Spleen (tissue), 11 donors: Measurements from ENCODE around the gene LRAT. TPM values are rescaled to one million over a fixed set of nuclear protein-coding genes. Genes with fewer than 3 reads are reported as not detected.

Source experiments
- DNase-seq: peaks from one replicate; pipeline ENCODE4 v3.0.0-alpha.2; 2020
- H3K27ac ChIP-seq, 8 donors: fragments of 200-600 bp; sonication (generic) in 7 of 8; 1 replicate in 4 of 8; 2 replicates in 4 of 8; pipeline versions ENCODE4 v1.5.0 to v1.8.0; 2016 to 2021; ENCODE audit warnings: inconsistent platforms in 4 of 8, mild to moderate bottlenecking in 4 of 8, moderate library complexity in 1 of 8
- H3K27me3 ChIP-seq, 7 donors: fragments of 200-600 bp; sonication (generic) in 6 of 7; replicated peaks in 1 of 7; 1 replicate in 4 of 7; 2 replicates in 3 of 7; pipeline versions ENCODE4 v1.5.0 to v1.8.0; 2016 to 2021; ENCODE audit warnings: inconsistent platforms in 3 of 7, mild to moderate bottlenecking in 1 of 7
- H3K36me3 ChIP-seq, 6 donors: fragments of 200-600 bp; sonication (generic) in 5 of 6; 1 replicate in 4 of 6; 2 replicates in 2 of 6; pipeline versions ENCODE4 v1.5.0 to v1.8.0; 2016 to 2021; ENCODE audit warnings: inconsistent platforms in 2 of 6
- H3K4me1 ChIP-seq, 6 donors: fragments of 200-600 bp; sonication (generic) in 5 of 6; 1 replicate in 3 of 6; 2 replicates in 3 of 6; pipeline versions ENCODE4 v1.5.0 to v1.8.0; 2016 to 2021; ENCODE audit warnings: inconsistent platforms in 3 of 6
- H3K4me3 ChIP-seq, 8 donors: fragments of 200-600 bp; sonication (generic) in 7 of 8; 1 replicate in 4 of 8; 2 replicates in 4 of 8; pipeline versions ENCODE4 v1.5.0 to v1.8.0; 2016 to 2021; ENCODE audit warnings: inconsistent platforms in 4 of 8, mild to moderate bottlenecking in 4 of 8, moderate library complexity in 2 of 8
- H3K9me3 ChIP-seq, 8 donors: fragments of 200-600 bp; sonication (generic) in 7 of 8; 1 replicate in 4 of 8; 2 replicates in 4 of 8; pipeline versions ENCODE4 v1.5.0 to v1.8.0; 2016 to 2021; ENCODE audit warnings: inconsistent platforms in 4 of 8
- CTCF ChIP-seq, 11 experiments: fragments of 200-600 bp in 7 of 11; fragments of 450-650 bp in 4 of 11; sonication (generic) in 4 of 11; IDR thresholded peaks in 8 of 11; conservative IDR thresholded peaks in 3 of 11; 1 replicate in 7 of 11; 2 replicates in 4 of 11; pipeline versions ENCODE4 v1.4.0 to v1.8.0; 2016 to 2021; ENCODE audit warnings: antibody characterized with exemption in 11 of 11, inconsistent platforms in 4 of 11, mild to moderate bottlenecking in 1 of 11
- POLR2A ChIP-seq, 3 donors: fragments of 450-650 bp; IDR thresholded peaks; one replicate each; pipeline ENCODE4 v1.5.1; 2017; ENCODE audit warnings: antibody characterized with exemption in 3 of 3, mild to moderate bottlenecking in 1 of 3
- POLR2AphosphoS5 ChIP-seq, 3 donors: sonication (generic); formaldehyde crosslinking; IDR thresholded peaks; one replicate each; pipeline ENCODE4 v1.5.1; 2017; ENCODE audit warnings: antibody characterized with exemption in 3 of 3
- WGBS, 5 donors: extraction: QIAGEN DNeasy Blood & Tissue Kit in 3 of 5; methylation state at CpG; one replicate each; pipeline versions ENCODE4 v1.1.5 to v1.1.7; 2013 to 2018; 5-methylcytosine and 5-hydroxymethylcytosine counted together
- intact Hi-C: fragments of 100-400 bp; cut with DNase I; formaldehyde crosslinking; loops from one replicate; pipeline ENCODE4 v1.15.0; 2023; ENCODE audit warnings: low total_unique reads
- polyA plus RNA-seq, 3 donors: library from polyadenylated mRNA; stranded (reverse); fragments of 200-250 nt; gene quantifications; one replicate each; pipeline ENCODE4 v1.2.1, GENCODE V29; 2013
- total RNA-seq, 7 donors: library from RNA; depleted of rRNA in 3 of 7; stranded (reverse); fragments of >200 nt in 3 of 7; fragmentation: NEBNext Ultra II Directional in 4 of 7; extraction: Animal tissue kit (Norgen Biotek cat#: 25700) in 4 of 7; gene quantifications; one replicate each; pipeline versions ENCODE4 v1.1.0 to v1.2.1, GENCODE V29; 2016 to 2021
- donor health status: healthy with polysubstance abuse.
- donor health status: DM: no; HTN: no; CAD: no; lungs with moderate emphysema.
- donor health status: DM: no; HTN: no; CAD: no.
- donor health status: Bipolar disorder and iron deficiency.
- donor health status: healthy.
- donor health status: DM: no; HTN: no; CAD: no.
- donor health status: DM: yes; HTN: yes; CAD: no.

Gene LRAT
- total and polyA plus RNA-seq, 10 donors: 0.02 to 0.03 TPM; not detected in 8

- no peak overlapping the region for H3K27ac ChIP-seq
- DNase-seq: no peak
- peaks cover 0 to 76% (median 45%) of the 10 kb centered on the region in 7 donors for H3K27me3 ChIP-seq
- no peaks in the 10 kb centered on the region for H3K9me3 ChIP-seq
- TF ChIP-seq POLR2A (IDR thresholded peaks at IDR 0.05) (no peak), POLR2AphosphoS5 (IDR thresholded peaks at IDR 0.05) (no peak), CTCF (IDR thresholded peaks at IDR 0.05 in 8 of 11, conservative IDR thresholded peaks at IDR 0.05 in 3 of 11) (no peak)
- peaks cover 15 to 38% (median 35%) of the 10 kb centered on the region in 6 donors for H3K4me1 ChIP-seq
- intact Hi-C loops: no loop called here
- H3K4me3 ChIP-seq: no peak overlapping the region
- H3K36me3 ChIP-seq: no peaks in the 10 kb centered on the region
- 7 to 16% (median 13%) methylated on average over 20 of the region's 20 CpGs for WGBS, 5 donors
Observed at GRCh38 chr4:154741131-154741665, 2.6 kb upstream of the LRAT start.

- peaks cover 0 to 80% (median 54%) of the 10 kb centered on the region in 7 donors for H3K27me3 ChIP-seq
- no peak for TF ChIP-seq POLR2AphosphoS5 (IDR thresholded peaks at IDR 0.05)
- no peak for TF ChIP-seq POLR2A (IDR thresholded peaks at IDR 0.05)
- no peak for TF ChIP-seq CTCF (IDR thresholded peaks at IDR 0.05 in 8 of 11, conservative IDR thresholded peaks at IDR 0.05 in 3 of 11)
- H3K4me1 ChIP-seq: peaks cover 15 to 38% (median 35%) of the 10 kb centered on the region in 6 donors
- no peaks in the 10 kb centered on the region for H3K9me3 ChIP-seq
- WGBS, 5 donors: 2 to 4% (median 3%) methylated on average over 49 of the region's 49 CpGs
- H3K4me3 ChIP-seq: peak overlapping the region in 7 of 8 donors; percentile 0 to 71 (median 43)
- no peaks in the 10 kb centered on the region for H3K36me3 ChIP-seq
- DNase-seq: no peak
- H3K27ac ChIP-seq: no peak overlapping the region
- intact Hi-C loops: no loop called here
Observed at GRCh38 chr4:154741922-154742850, 1.6 kb upstream of the LRAT start.

GRCh38 chr4:154744341-154744926 is 634 bp downstream of the LRAT start:
- no peak for DNase-seq
- no peak overlapping the region for H3K27ac ChIP-seq
- peak overlapping the region; percentile 34 to 71 (median 49) for H3K4me3 ChIP-seq
- WGBS, 5 donors: 8 to 13% (median 10%) methylated on average over 27 to 31 of the region's 31 CpGs
- intact Hi-C loops: no loop called here
- H3K4me1 ChIP-seq: peaks cover 15 to 38% (median 35%) of the 10 kb centered on the region in 6 donors
- H3K27me3 ChIP-seq: peaks cover 0 to 89% (median 61%) of the 10 kb centered on the region in 7 donors
- TF ChIP-seq CTCF (IDR thresholded peaks at IDR 0.05 in 8 of 11, conservative IDR thresholded peaks at IDR 0.05 in 3 of 11): no peak
- TF ChIP-seq POLR2AphosphoS5 (IDR thresholded peaks at IDR 0.05): no peak
- TF ChIP-seq POLR2A (IDR thresholded peaks at IDR 0.05): no peak
- no peaks in the 10 kb centered on the region for H3K36me3 ChIP-seq
- H3K9me3 ChIP-seq: no peaks in the 10 kb centered on the region

GRCh38 chr4:154757713-154758112 is 13.9 kb downstream of the LRAT start:
- WGBS, 5 donors: 69 to 80% (median 75%) methylated on average over 6 of the region's 6 CpGs
- intact Hi-C loops: no loop called here

More at GRCh38 chr4:154757713-154758112, 13.9 kb downstream of the LRAT start:
- H3K36me3 ChIP-seq: no peaks in the 10 kb centered on the region
- no peak overlapping the region for H3K27ac ChIP-seq
- H3K4me1 ChIP-seq: no peaks in the 10 kb centered on the region
- TF ChIP-seq POLR2AphosphoS5 (IDR thresholded peaks at IDR 0.05) (no peak), CTCF (IDR thresholded peaks at IDR 0.05 in 8 of 11, conservative IDR thresholded peaks at IDR 0.05 in 3 of 11) (no peak), POLR2A (IDR thresholded peaks at IDR 0.05) (no peak)
- DNase-seq: no peak
- no peaks in the 10 kb centered on the region for H3K9me3 ChIP-seq
- no peak overlapping the region for H3K4me3 ChIP-seq
- peaks cover 0 to 15% (median 0%) of the 10 kb centered on the region in 7 donors for H3K27me3 ChIP-seq
